HEK293 (cell line): Measurements from ENCODE around the gene TRMT112.

ENCODE experiments used
- FEZF1 ChIP-seq: fragments of 450-650 bp; formaldehyde crosslinking; IDR thresholded peaks from 2 replicates; pipeline ENCODE4 v1.5.1; 2016; ENCODE audit warnings: missing biosample characterization, missing genetic modification characterization
- MEIS1 ChIP-seq: sonication (generic); formaldehyde crosslinking; IDR thresholded peaks from 2 replicates; pipeline ENCODE4 v1.8.1; 2022; ENCODE audit warnings: missing genetic modification reagents, mild to moderate bottlenecking, borderline replicate concordance
- MYNN ChIP-seq: fragments of 450-650 bp; formaldehyde crosslinking; IDR thresholded peaks from 2 replicates; pipeline ENCODE4 v1.5.1; 2016; ENCODE audit warnings: missing biosample characterization, missing genetic modification characterization, borderline replicate concordance
- OVOL3 ChIP-seq: fragments of 450-650 bp; formaldehyde crosslinking; IDR thresholded peaks from 2 replicates; pipeline ENCODE4 v1.5.1; 2016; ENCODE audit warnings: missing biosample characterization, missing genetic modification characterization
- SALL2 ChIP-seq: fragments of 450-650 bp; formaldehyde crosslinking; IDR thresholded peaks from 2 replicates; pipeline ENCODE4 v1.5.0; 2017; ENCODE audit warnings: missing biosample characterization, mild to moderate bottlenecking, missing genetic modification characterization, borderline replicate concordance
- SCRT2 ChIP-seq: fragments of 450-650 bp; formaldehyde crosslinking; IDR thresholded peaks from 2 replicates; pipeline ENCODE4 v1.5.1; 2016; ENCODE audit warnings: missing biosample characterization, missing genetic modification characterization
- WT1 ChIP-seq: fragments of 450-650 bp; formaldehyde crosslinking; IDR thresholded peaks from 2 replicates; pipeline ENCODE4 v1.5.1; 2016; ENCODE audit warnings: missing biosample characterization, missing genetic modification characterization
- ZBTB17 ChIP-seq: fragments of 450-650 bp; formaldehyde crosslinking; IDR thresholded peaks from 2 replicates; pipeline ENCODE4 v1.5.1; 2016; ENCODE audit warnings: missing biosample characterization, missing genetic modification characterization
- ZBTB20 ChIP-seq: fragments of 450-650 bp; formaldehyde crosslinking; IDR thresholded peaks from 2 replicates; pipeline ENCODE4 v1.5.1; 2016; ENCODE audit warnings: missing biosample characterization, missing genetic modification characterization
- ZBTB21 ChIP-seq: fragments of 450-650 bp; formaldehyde crosslinking; IDR thresholded peaks from 2 replicates; pipeline ENCODE4 v1.5.1; 2017; ENCODE audit warnings: missing biosample characterization, missing genetic modification characterization
- ZFP3 ChIP-seq: fragments of 450-650 bp; formaldehyde crosslinking; IDR thresholded peaks from 2 replicates; pipeline ENCODE4 v1.5.1; 2016; ENCODE audit warnings: low read depth, missing biosample characterization, missing genetic modification characterization
- ZFP69B ChIP-seq: fragments of 450-650 bp; formaldehyde crosslinking; IDR thresholded peaks from 2 replicates; pipeline ENCODE4 v1.5.1; 2016; ENCODE audit warnings: missing biosample characterization, missing genetic modification characterization
- ZNF10 ChIP-seq: fragments of 450-650 bp; formaldehyde crosslinking; IDR thresholded peaks from 2 replicates; pipeline ENCODE4 v1.5.1; 2017; ENCODE audit warnings: missing biosample characterization, missing genetic modification characterization
- ZNF121 ChIP-seq: fragments of 450-650 bp; formaldehyde crosslinking; IDR thresholded peaks from 2 replicates; pipeline ENCODE4 v1.5.1; 2016; ENCODE audit warnings: missing biosample characterization, missing genetic modification characterization
- ZNF140 ChIP-seq: fragments of 450-650 bp; formaldehyde crosslinking; IDR thresholded peaks from 2 replicates; pipeline ENCODE4 v1.5.1; 2016; ENCODE audit warnings: missing biosample characterization, missing genetic modification characterization
- ZNF202 ChIP-seq: fragments of 450-650 bp; formaldehyde crosslinking; IDR thresholded peaks from 2 replicates; pipeline ENCODE4 v1.5.1; 2016; ENCODE audit warnings: missing biosample characterization, missing genetic modification characterization, borderline replicate concordance
- ZNF223 ChIP-seq: fragments of 450-650 bp; formaldehyde crosslinking; IDR thresholded peaks from 2 replicates; pipeline ENCODE4 v1.5.1; 2016; ENCODE audit warnings: missing biosample characterization, missing genetic modification characterization
- ZNF239 ChIP-seq: fragments of 450-650 bp; formaldehyde crosslinking; IDR thresholded peaks from 2 replicates; pipeline ENCODE4 v1.5.1; 2016; ENCODE audit warnings: missing biosample characterization, missing genetic modification characterization
- ZNF24 ChIP-seq: fragments of 450-650 bp; formaldehyde crosslinking; IDR thresholded peaks from 2 replicates; pipeline ENCODE4 v1.5.1; 2016; ENCODE audit warnings: missing biosample characterization, missing genetic modification characterization
- ZNF266 ChIP-seq: fragments of 450-650 bp; formaldehyde crosslinking; IDR thresholded peaks from 2 replicates; pipeline ENCODE4 v1.5.1; 2016; ENCODE audit warnings: missing biosample characterization, missing genetic modification characterization, low read depth
- ZNF274 ChIP-seq, 2 experiments: fragments of 200-500 bp in 1 of 2; fragments of 450-650 bp in 1 of 2; sonication (Bioruptor generic) in 1 of 2; formaldehyde crosslinking in 1 of 2; IDR thresholded peaks; 2 replicates each; pipeline versions ENCODE4 v1.5.1 to v1.6.1; 2014 to 2016; ENCODE audit warnings: borderline replicate concordance in 1 of 2, inconsistent platforms in 1 of 2, low read length in 1 of 2, missing biosample characterization in 1 of 2, missing genetic modification characterization in 1 of 2
- ZNF391 ChIP-seq: fragments of 450-650 bp; formaldehyde crosslinking; IDR thresholded peaks from 2 replicates; pipeline ENCODE4 v1.5.1; 2016; ENCODE audit warnings: low read depth, missing biosample characterization, missing genetic modification characterization, borderline replicate concordance
- ZNF404 ChIP-seq: fragments of 450-650 bp; formaldehyde crosslinking; IDR thresholded peaks from 2 replicates; pipeline ENCODE4 v1.5.1; 2017; ENCODE audit warnings: missing biosample characterization, missing genetic modification characterization
- ZNF416 ChIP-seq: fragments of 450-650 bp; formaldehyde crosslinking; IDR thresholded peaks from 2 replicates; pipeline ENCODE4 v1.5.1; 2016; ENCODE audit warnings: missing biosample characterization, missing genetic modification characterization
- ZNF521 ChIP-seq: fragments of 450-650 bp; formaldehyde crosslinking; IDR thresholded peaks from 2 replicates; pipeline ENCODE4 v1.5.1; 2017; ENCODE audit warnings: missing biosample characterization, mild to moderate bottlenecking, missing genetic modification characterization
- ZNF548 ChIP-seq: fragments of 450-650 bp; formaldehyde crosslinking; IDR thresholded peaks from 2 replicates; pipeline ENCODE4 v1.5.1; 2016; ENCODE audit warnings: missing biosample characterization, missing genetic modification characterization
- ZNF571 ChIP-seq: fragments of 450-650 bp; formaldehyde crosslinking; IDR thresholded peaks from 2 replicates; pipeline ENCODE4 v1.5.0; 2017; ENCODE audit warnings: missing biosample characterization, missing genetic modification characterization
- ZNF768 ChIP-seq: fragments of 450-650 bp; formaldehyde crosslinking; IDR thresholded peaks from 2 replicates; pipeline ENCODE4 v1.5.1; 2018; ENCODE audit warnings: missing biosample characterization, mild to moderate bottlenecking, missing genetic modification characterization
- ZNF776 ChIP-seq: fragments of 450-650 bp; formaldehyde crosslinking; IDR thresholded peaks from 2 replicates; pipeline ENCODE4 v1.5.0; 2017; ENCODE audit warnings: missing biosample characterization, missing genetic modification characterization, borderline replicate concordance
- TF ChIP-seq, protein P1 (sequence below): fragments of 450-650 bp; formaldehyde crosslinking; IDR thresholded peaks from 2 replicates; pipeline ENCODE4 v1.5.1; 2016; ENCODE audit warnings: missing biosample characterization, missing genetic modification characterization
- TF ChIP-seq, protein P2 (sequence below): sonication (generic); formaldehyde crosslinking; IDR thresholded peaks from 2 replicates; pipeline ENCODE4 v1.8.1; 2022; ENCODE audit warnings: mild to moderate bottlenecking, moderate library complexity, missing genetic modification reagents
- TF ChIP-seq, protein P3 (sequence below): fragments of 450-650 bp; formaldehyde crosslinking; IDR thresholded peaks from 2 replicates; pipeline ENCODE4 v1.5.1; 2016; ENCODE audit warnings: missing biosample characterization, missing genetic modification characterization
- TF ChIP-seq, protein P4 (sequence below): fragments of 450-650 bp; formaldehyde crosslinking; IDR thresholded peaks from 2 replicates; pipeline ENCODE4 v1.5.1; 2016; ENCODE audit warnings: missing biosample characterization, missing genetic modification characterization

TRMT112 gene

DNA sequence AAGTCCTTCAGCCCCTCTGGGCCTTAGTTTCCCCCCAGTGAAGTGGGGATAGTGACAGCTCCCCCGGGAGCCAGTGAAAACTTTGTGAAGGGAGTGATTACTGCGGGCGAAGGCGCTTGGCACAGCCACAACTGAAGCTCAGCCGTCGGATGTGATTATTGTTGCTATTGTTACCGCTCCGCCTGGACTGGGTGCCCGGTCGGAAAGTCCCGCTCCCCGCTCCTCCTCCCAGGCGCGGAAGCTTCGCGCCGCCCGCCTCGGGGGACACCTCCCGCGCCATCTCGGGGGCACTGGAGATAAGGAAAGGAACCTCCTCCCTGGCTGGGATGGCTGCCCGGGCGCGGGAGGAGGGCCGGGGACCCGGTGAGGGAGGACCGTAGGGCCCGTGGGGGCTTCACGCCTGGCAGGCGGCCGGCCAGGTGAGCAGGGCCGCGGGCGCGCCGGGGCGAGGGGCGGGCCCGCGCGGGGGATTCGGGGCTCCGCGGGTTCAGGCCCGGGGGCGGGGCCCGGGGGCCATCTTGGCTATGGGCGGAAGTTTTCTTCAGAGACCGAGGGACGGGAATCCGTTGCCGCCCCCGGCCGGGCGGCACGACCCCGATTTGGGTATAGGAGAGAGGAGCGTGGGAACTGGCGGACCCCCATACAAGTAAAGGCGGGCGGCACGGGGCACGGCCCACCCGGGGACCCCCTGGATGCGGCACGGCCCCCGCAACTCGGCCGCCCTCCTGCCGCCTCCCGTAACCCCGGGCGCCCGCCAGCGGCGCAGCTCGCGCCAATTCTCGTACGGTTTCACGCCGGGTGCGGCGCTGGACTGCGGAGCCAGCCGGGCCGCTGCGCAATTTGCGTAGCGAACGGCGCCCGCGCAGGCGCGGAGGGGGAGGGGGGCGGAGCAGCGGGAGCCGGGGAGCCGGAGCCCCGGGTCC is 32.1 kb downstream of the TRMT112 start, which contains the start of gene GPR137 (continued):
- TF ChIP-seq ZNF548 (tag by site-specific recombination): no peak
- TF ChIP-seq, protein P1, sequence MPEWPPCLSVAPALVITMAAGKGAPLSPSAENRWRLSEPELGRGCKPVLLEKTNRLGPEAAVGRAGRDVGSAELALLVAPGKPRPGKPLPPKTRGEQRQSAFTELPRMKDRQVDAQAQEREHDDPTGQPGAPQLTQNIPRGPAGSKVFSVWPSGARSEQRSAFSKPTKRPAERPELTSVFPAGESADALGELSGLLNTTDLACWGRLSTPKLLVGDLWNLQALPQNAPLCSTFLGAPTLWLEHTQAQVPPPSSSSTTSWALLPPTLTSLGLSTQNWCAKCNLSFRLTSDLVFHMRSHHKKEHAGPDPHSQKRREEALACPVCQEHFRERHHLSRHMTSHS (tag by site-specific recombination): no peak
- no peak for TF ChIP-seq ZNF140 (tag by site-specific recombination)
- TF ChIP-seq ZNF266 (tag by site-specific recombination): no peak
- no peak for TF ChIP-seq ZFP69B
- no peak for TF ChIP-seq ZNF521 (tag by site-specific recombination)
- TF ChIP-seq, protein P2, sequence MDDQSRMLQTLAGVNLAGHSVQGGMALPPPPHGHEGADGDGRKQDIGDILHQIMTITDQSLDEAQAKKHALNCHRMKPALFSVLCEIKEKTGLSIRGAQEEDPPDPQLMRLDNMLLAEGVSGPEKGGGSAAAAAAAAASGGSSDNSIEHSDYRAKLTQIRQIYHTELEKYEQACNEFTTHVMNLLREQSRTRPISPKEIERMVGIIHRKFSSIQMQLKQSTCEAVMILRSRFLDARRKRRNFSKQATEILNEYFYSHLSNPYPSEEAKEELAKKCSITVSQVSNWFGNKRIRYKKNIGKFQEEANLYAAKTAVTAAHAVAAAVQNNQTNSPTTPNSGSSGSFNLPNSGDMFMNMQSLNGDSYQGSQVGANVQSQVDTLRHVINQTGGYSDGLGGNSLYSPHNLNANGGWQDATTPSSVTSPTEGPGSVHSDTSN: 0 out of 2 replicates have a peak, but pooled peaks have one; percentile 35
- no peak for TF ChIP-seq ZNF416 (tag by site-specific recombination)
- no peak for TF ChIP-seq ZNF404
- no peak for TF ChIP-seq ZNF223
- no peak for TF ChIP-seq MYNN (tag by site-specific recombination)
- TF ChIP-seq WT1 (tag by site-specific recombination): peak; percentile 15; the same call in 1 of the 2 replicates
- TF ChIP-seq, protein P3, sequence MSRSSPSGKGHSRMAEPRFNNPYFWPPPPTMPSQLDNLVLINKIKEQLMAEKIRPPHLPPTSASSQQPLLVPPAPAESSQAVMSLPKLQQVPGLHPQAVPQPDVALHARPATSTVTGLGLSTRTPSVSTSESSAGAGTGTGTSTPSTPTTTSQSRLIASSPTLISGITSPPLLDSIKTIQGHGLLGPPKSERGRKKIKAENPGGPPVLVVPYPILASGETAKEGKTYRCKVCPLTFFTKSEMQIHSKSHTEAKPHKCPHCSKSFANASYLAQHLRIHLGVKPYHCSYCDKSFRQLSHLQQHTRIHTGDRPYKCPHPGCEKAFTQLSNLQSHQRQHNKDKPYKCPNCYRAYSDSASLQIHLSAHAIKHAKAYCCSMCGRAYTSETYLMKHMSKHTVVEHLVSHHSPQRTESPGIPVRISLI (tag by site-specific recombination): no peak
- TF ChIP-seq, protein P4, sequence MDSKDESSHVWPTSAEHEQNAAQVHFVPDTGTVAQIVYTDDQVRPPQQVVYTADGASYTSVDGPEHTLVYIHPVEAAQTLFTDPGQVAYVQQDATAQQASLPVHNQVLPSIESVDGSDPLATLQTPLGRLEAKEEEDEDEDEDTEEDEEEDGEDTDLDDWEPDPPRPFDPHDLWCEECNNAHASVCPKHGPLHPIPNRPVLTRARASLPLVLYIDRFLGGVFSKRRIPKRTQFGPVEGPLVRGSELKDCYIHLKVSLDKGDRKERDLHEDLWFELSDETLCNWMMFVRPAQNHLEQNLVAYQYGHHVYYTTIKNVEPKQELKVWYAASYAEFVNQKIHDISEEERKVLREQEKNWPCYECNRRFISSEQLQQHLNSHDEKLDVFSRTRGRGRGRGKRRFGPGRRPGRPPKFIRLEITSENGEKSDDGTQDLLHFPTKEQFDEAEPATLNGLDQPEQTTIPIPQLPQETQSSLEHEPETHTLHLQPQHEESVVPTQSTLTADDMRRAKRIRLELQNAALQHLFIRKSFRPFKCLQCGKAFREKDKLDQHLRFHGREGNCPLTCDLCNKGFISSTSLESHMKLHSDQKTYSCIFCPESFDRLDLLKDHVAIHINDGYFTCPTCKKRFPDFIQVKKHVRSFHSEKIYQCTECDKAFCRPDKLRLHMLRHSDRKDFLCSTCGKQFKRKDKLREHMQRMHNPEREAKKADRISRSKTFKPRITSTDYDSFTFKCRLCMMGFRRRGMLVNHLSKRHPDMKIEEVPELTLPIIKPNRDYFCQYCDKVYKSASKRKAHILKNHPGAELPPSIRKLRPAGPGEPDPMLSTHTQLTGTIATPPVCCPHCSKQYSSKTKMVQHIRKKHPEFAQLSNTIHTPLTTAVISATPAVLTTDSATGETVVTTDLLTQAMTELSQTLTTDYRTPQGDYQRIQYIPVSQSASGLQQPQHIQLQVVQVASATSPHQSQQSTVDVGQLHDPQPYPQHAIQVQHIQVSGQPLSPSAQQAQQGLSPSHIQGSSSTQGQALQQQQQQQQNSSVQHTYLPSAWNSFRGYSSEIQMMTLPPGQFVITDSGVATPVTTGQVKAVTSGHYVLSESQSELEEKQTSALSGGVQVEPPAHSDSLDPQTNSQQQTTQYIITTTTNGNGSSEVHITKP: no peak; the same call in 1 of the 2 replicates
- no peak for TF ChIP-seq ZNF10 (tag by site-specific recombination)
- TF ChIP-seq OVOL3 (tag by site-specific recombination): no peak
- TF ChIP-seq ZNF776: no peak
- no peak for TF ChIP-seq ZFP3 (tag by site-specific recombination)
- no peak for TF ChIP-seq ZNF391
- no peak for TF ChIP-seq FEZF1 (tag by site-specific recombination)
- no peak for TF ChIP-seq SCRT2
- TF ChIP-seq ZNF121 (tag by site-specific recombination): no peak
- no peak for TF ChIP-seq MEIS1 (CRISPR knock-in tag)
- TF ChIP-seq ZNF202: no peak
- peak; percentile 43; the same call in 1 of the 2 replicates for TF ChIP-seq ZBTB20 (tag by site-specific recombination)
- no peak for TF ChIP-seq ZBTB17 (tag by site-specific recombination)
- no peak for TF ChIP-seq ZNF571 (tag by site-specific recombination)
- no peak for TF ChIP-seq SALL2 (tag by site-specific recombination)
- no peak for TF ChIP-seq ZNF768 (tag by site-specific recombination)
- no peak for TF ChIP-seq ZNF239
- no peak for TF ChIP-seq ZBTB21 (tag by site-specific recombination)
- no peak for TF ChIP-seq ZNF24 (tag by site-specific recombination)
- TF ChIP-seq ZNF274 (IDR thresholded peaks at IDR 0.05; ENCODE audit: low read length): no peak
- no peak for TF ChIP-seq ZNF274 (tag by site-specific recombination; IDR thresholded peaks at IDR 0.05; ENCODE audit: borderline replicate concordance)
